Measurements from ENCODE around the gene KIRREL3. TPM values are rescaled to one million over a fixed set of nuclear protein-coding genes. Genes with fewer than 3 reads are reported as not detected.

Gene KIRREL3
- total RNA-seq, 4 donors from 2014 or later = 0.82 to 15.7 (median 1.4) TPM; not detected in 1

GRCh38 chr11:126416542-126417090 lies 584.0 kb downstream of the KIRREL3 start:
- WGBS, 2 donors (ENCODE audit: low coverage in 1 of 2) = 5% methylated on average over 39 of the region's 52 CpGs; no CpG with 5 or more reads in 1 of the 2 donors
- Histone ChIP-seq H3K4me3 (peak overlapping the region; percentile 6 to 47 (median 39)), H3K4me1 (peaks cover 18 to 52% (median 36%) of the 10 kb centered on the region in 4 donors), H3K27ac (peak overlapping the region; percentile 77 to 86 (median 82)), H3K36me3 (no peaks in the 10 kb centered on the region), H3K27me3 (no peaks in the 10 kb centered on the region), H3K9me3 (no peaks in the 10 kb centered on the region)
- in situ Hi-C loops (cut with MboI; ENCODE audit: low pct_ligation_motif_present in 1 of 4, low pct_unique_long_range_greater_than_20kb in 1 of 4, low sequenced_read_pairs in 3 of 4) (loop anchor here in 2 of 4 donors (10.0 to 25.0 kb wide), 2 partner anchors 102 to 104 kb away; partner anchors contain the start of gene DCPS (in 1 of the 2)), intact Hi-C loops (cut with DNase I; ENCODE audit: low total_unique reads) (no loop called here)
- TF ChIP-seq CTCF (IDR thresholded peaks at IDR 0.05) = no peak
- peak; percentile 40 to 66 (median 64) for TF ChIP-seq POLR2AphosphoS5 (IDR thresholded peaks at IDR 0.05)
- TF ChIP-seq EP300 (IDR thresholded peaks at IDR 0.05; ENCODE audit: low read depth) = no peak
- TF ChIP-seq POLR2A (IDR thresholded peaks at IDR 0.05) = peak; percentile 38
- DNase-seq = peak; percentile 90

GRCh38 chr11:126415669-126416420 lies 584.7 kb downstream of the KIRREL3 start:
- H3K27ac ChIP-seq = peak overlapping the region; percentile 77 to 86 (median 82)
- DNase-seq = peak; percentile 56
- peak overlapping the region in 2 of 4 donors; percentile 42 to 47 for H3K4me3 ChIP-seq
- in situ Hi-C loops (cut with MboI; ENCODE audit: low pct_ligation_motif_present in 1 of 4, low pct_unique_long_range_greater_than_20kb in 1 of 4, low sequenced_read_pairs in 3 of 4) = loop anchor here in 2 of 4 donors (10.0 to 25.0 kb wide), 2 partner anchors 101 to 104 kb away; partner anchors contain the start of gene DCPS (in 1 of the 2)
- intact Hi-C loops (cut with DNase I; ENCODE audit: low total_unique reads) = no loop called here
- 30 to 79% methylated on average over 2 to 19 of the region's 19 CpGs for WGBS, 2 donors (ENCODE audit: low coverage in 1 of 2)
- no peak for TF ChIP-seq EP300 (IDR thresholded peaks at IDR 0.05; ENCODE audit: low read depth)
- peak in 2 of 3 donors; percentile 64 to 73 for TF ChIP-seq POLR2AphosphoS5 (IDR thresholded peaks at IDR 0.05)
- no peak for TF ChIP-seq POLR2A (IDR thresholded peaks at IDR 0.05)
- H3K27me3 ChIP-seq = no peaks in the 10 kb centered on the region
- H3K9me3 ChIP-seq = no peaks in the 10 kb centered on the region
- H3K36me3 ChIP-seq = no peaks in the 10 kb centered on the region
- peaks cover 16 to 44% (median 29%) of the 10 kb centered on the region in 4 donors for H3K4me1 ChIP-seq

GRCh38 chr11:126415128-126415527 lies 585.4 kb downstream of the KIRREL3 start:
- H3K4me3 ChIP-seq = no peak overlapping the region
- H3K36me3 ChIP-seq = no peaks in the 10 kb centered on the region
- TF ChIP-seq EP300 (IDR thresholded peaks at IDR 0.05; ENCODE audit: low read depth) (no peak), POLR2AphosphoS5 (IDR thresholded peaks at IDR 0.05) (peak; percentile 80 to 83 (median 83))
- in situ Hi-C loops (cut with MboI; ENCODE audit: low pct_ligation_motif_present in 1 of 4, low pct_unique_long_range_greater_than_20kb in 1 of 4, low sequenced_read_pairs in 3 of 4) = loop anchor here in 2 of 4 donors (10.0 to 25.0 kb wide), 2 partner anchors 100 to 103 kb away; partner anchors contain the start of gene DCPS (in 1 of the 2)
- 53% methylated on average over 7 of the region's 7 CpGs; no CpG with 5 or more reads in 1 of the 2 donors for WGBS, 2 donors (ENCODE audit: low coverage in 1 of 2)
- peak; percentile 78 for DNase-seq
- H3K27me3 ChIP-seq = no peaks in the 10 kb centered on the region
- peaks cover 16 to 41% (median 29%) of the 10 kb centered on the region in 4 donors for H3K4me1 ChIP-seq
- H3K27ac ChIP-seq = peak overlapping the region; percentile 77 to 86 (median 82)
- no peaks in the 10 kb centered on the region for H3K9me3 ChIP-seq
- intact Hi-C loops (cut with DNase I; ENCODE audit: low total_unique reads) = no loop called here

GRCh38 chr11:126414615-126415014 lies 586.0 kb downstream of the KIRREL3 start:
- Histone ChIP-seq H3K9me3 (no peaks in the 10 kb centered on the region), H3K4me3 (no peak overlapping the region), H3K36me3 (no peaks in the 10 kb centered on the region), H3K4me1 (peaks cover 16 to 37% (median 28%) of the 10 kb centered on the region in 4 donors), H3K27me3 (no peaks in the 10 kb centered on the region), H3K27ac (peak overlapping the region; percentile 77 to 86 (median 82))
- in situ Hi-C loops (cut with MboI; ENCODE audit: low pct_ligation_motif_present in 1 of 4, low pct_unique_long_range_greater_than_20kb in 1 of 4, low sequenced_read_pairs in 3 of 4) (loop anchor here in 2 of 4 donors (10.0 to 25.0 kb wide), 2 partner anchors 100 to 102 kb away; partner anchors contain the start of gene DCPS (in 1 of the 2)), intact Hi-C loops (cut with DNase I; ENCODE audit: low total_unique reads) (no loop called here)
- no peak for DNase-seq
- 59 to 60% methylated on average over 1 to 5 of the region's 5 CpGs for WGBS, 2 donors (ENCODE audit: low coverage in 1 of 2)
- TF ChIP-seq POLR2AphosphoS5 (IDR thresholded peaks at IDR 0.05) = no peak
- TF ChIP-seq EP300 (IDR thresholded peaks at IDR 0.05; ENCODE audit: low read depth) = no peak
- TF ChIP-seq CTCF (IDR thresholded peaks at IDR 0.05) = no peak
- no peak for TF ChIP-seq POLR2A (IDR thresholded peaks at IDR 0.05)
